ENCODE measurements around the gene KCNQ1OT1. TPM values are rescaled to one million over a fixed set of nuclear protein-coding genes. Genes with fewer than 3 reads are reported as not detected.

KCNQ1OT1 gene
- total RNA-seq, 4 donors from 2014 or later: 0.16 to 0.61 (median 0.30) TPM

DNA sequence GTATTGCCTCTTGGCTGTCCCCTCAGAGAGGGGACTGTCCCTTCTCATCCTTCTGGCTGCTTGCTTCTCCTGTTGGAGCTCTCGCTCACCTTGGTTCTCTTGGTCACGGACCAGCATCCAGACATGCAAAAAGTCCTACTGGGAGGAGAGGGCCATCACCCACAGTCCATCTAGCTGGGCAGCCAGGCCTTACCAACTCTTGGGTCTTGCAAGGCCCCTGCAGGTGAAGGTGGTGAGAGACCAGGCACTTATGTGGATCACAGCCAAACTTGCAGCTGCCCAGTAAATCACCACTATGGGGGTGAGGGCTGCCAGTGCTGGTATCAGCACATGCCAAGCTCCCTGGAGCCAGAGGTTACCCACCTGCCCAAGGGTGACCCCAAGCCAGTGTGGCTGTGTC is 36.3 kb downstream of the KCNQ1OT1 start:
- DNase-seq: no peak
- no peaks in the 10 kb centered on the region for H3K27me3 ChIP-seq
- in situ Hi-C loops (cut with MboI; ENCODE audit: low sequenced_read_pairs in 4 of 4) (no loop called here), intact Hi-C loops (cut with DNase I; ENCODE audit: low total_unique reads) (no loop called here)
- H3K4me3 ChIP-seq: no peak overlapping the region
- no peak overlapping the region for H3K27ac ChIP-seq
- no peaks in the 10 kb centered on the region for H3K9me3 ChIP-seq
- peaks cover 0 to 7% of the 10 kb centered on the region in 2 donors for H3K4me1 ChIP-seq
- H3K36me3 ChIP-seq: no peaks in the 10 kb centered on the region
- ATAC-seq: no peak
- TF ChIP-seq POLR2A (IDR thresholded peaks at IDR 0.05) (no peak), CTCF (IDR thresholded peaks at IDR 0.05 in 4 of 5, conservative IDR thresholded peaks at IDR 0.05 in 1 of 5) (no peak)

DNA sequence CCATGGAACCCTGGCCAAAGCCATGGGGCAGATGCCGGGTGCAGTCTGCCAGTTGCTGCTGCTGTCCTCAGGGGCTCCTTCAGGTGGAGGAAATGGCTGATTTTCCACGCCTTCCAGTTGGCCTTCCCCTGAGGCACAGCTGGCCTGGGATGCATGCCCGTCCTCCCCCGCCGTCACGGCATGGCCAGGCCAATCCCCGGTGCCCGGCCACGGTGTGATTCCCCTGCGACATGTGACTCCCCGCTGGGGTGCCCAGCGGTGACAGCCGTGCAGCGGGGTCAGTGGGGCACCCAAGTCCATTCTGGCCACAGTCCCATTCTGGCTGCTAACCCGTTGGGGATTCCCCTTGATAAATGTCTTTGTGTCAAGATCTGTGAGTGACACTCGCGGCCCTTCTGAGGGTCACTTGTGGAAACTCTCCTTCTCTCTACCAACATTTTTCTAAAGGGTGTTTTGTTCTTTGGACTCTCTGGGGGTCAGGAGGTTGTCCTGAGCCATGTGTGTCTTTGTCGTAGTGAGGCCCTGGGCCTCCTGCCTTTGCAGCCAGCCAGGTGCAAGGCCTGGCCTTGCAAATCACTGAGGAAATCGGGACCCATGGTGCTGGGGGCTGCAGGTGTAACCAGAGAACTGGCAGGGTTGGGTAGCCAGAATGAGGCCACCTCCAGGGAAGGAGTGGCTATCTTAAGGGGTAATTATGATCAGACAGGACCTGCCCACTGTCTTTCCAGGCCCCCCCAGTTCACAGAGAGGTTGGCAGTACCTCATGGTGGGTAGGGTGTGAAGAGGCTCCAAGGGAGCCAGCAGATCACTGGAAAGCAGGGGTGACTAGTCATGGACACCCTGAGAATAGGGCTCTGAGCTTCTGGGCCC is 37.1 kb downstream of the KCNQ1OT1 start:
- Histone ChIP-seq H3K36me3 (no peaks in the 10 kb centered on the region), H3K9me3 (no peaks in the 10 kb centered on the region), H3K4me1 (peaks cover 0 to 11% of the 10 kb centered on the region in 2 donors), H3K27me3 (no peaks in the 10 kb centered on the region), H3K27ac (no peak overlapping the region), H3K4me3 (no peak overlapping the region)
- no peak for TF ChIP-seq CTCF (IDR thresholded peaks at IDR 0.05 in 4 of 5, conservative IDR thresholded peaks at IDR 0.05 in 1 of 5)
- TF ChIP-seq POLR2A (IDR thresholded peaks at IDR 0.05): no peak
- ATAC-seq (no peak), DNase-seq (no peak)
- intact Hi-C loops (cut with DNase I; ENCODE audit: low total_unique reads) (no loop called here), in situ Hi-C loops (cut with MboI; ENCODE audit: low sequenced_read_pairs in 4 of 4) (no loop called here)

DNA sequence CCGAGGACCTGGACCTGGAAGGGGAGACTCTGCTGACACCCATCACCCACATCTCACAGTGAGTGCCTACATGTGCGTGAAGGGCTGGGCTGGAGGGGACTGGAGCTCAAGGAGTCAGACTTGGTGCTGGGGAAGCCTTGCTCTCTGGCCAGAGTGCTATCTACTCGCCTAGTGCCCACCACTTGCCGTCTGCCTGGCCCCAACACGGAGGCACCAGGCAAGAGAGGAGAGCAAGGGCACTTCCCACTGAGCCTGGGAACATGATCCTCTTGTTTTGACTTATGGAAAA is 37.8 kb downstream of the KCNQ1OT1 start:
- in situ Hi-C loops (cut with MboI; ENCODE audit: low sequenced_read_pairs in 4 of 4): no loop called here
- no peaks in the 10 kb centered on the region for H3K9me3 ChIP-seq
- ATAC-seq (no peak), DNase-seq (no peak)
- intact Hi-C loops (cut with DNase I; ENCODE audit: low total_unique reads): no loop called here
- H3K36me3 ChIP-seq: no peaks in the 10 kb centered on the region
- no peaks in the 10 kb centered on the region for H3K27me3 ChIP-seq
- H3K4me1 ChIP-seq: peaks cover 0 to 11% of the 10 kb centered on the region in 2 donors
- no peak overlapping the region for H3K27ac ChIP-seq
- TF ChIP-seq CTCF (IDR thresholded peaks at IDR 0.05 in 4 of 5, conservative IDR thresholded peaks at IDR 0.05 in 1 of 5): no peak
- no peak for TF ChIP-seq POLR2A (IDR thresholded peaks at IDR 0.05)
- no peak overlapping the region for H3K4me3 ChIP-seq

- intact Hi-C loops (cut with DNase I; ENCODE audit: low total_unique reads): no loop called here
- Histone ChIP-seq H3K4me1 (peaks cover 0 to 11% of the 10 kb centered on the region in 2 donors), H3K36me3 (no peaks in the 10 kb centered on the region), H3K4me3 (no peak overlapping the region), H3K9me3 (no peaks in the 10 kb centered on the region), H3K27ac (no peak overlapping the region), H3K27me3 (no peaks in the 10 kb centered on the region)
- TF ChIP-seq CTCF (IDR thresholded peaks at IDR 0.05 in 4 of 5, conservative IDR thresholded peaks at IDR 0.05 in 1 of 5): no peak
- TF ChIP-seq POLR2A (IDR thresholded peaks at IDR 0.05): no peak
- in situ Hi-C loops (cut with MboI; ENCODE audit: low sequenced_read_pairs in 4 of 4): no loop called here
- DNase-seq: no peak
- ATAC-seq: no peak
These were observed 38.4 kb downstream of the KCNQ1OT1 start for GRCh38 chr11:2661173-2662023.

Data from gastrocnemius medialis (tissue), 4 donors.